ENCODE results near the gene NIN. TPM values are rescaled to one million over a fixed set of nuclear protein-coding genes. Genes with fewer than 3 reads are reported as not detected.
A peak's percentile ranks its signal among the peaks of the same experiment; 100 is the strongest.

Gene NIN
- total RNA-seq, 4 donors from 2014 or later = 9.4 to 66.3 (median 26.5) TPM

GRCh38 chr14:50778721-50779483 lies 52.1 kb downstream of the NIN start:
- no peak for DNase-seq
- intact Hi-C loops (cut with DNase I; ENCODE audit: low total_unique reads) = loop anchor here (5.0 to 10.0 kb wide), 2 partner anchors 154 to 628 kb away; no protein-coding TSS in a partner anchor
- no peaks in the 10 kb centered on the region for H3K27me3 ChIP-seq
- in situ Hi-C loops (cut with MboI; ENCODE audit: low pct_ligation_motif_present in 1 of 4, low pct_unique_long_range_greater_than_20kb in 1 of 4, low sequenced_read_pairs in 3 of 4) = loop anchor here in 2 of 4 donors (10.0 kb wide), 1 partner anchor 234 kb away; no protein-coding TSS in a partner anchor
- H3K27ac ChIP-seq = no peak overlapping the region
- no peaks in the 10 kb centered on the region for H3K36me3 ChIP-seq
- H3K9me3 ChIP-seq = no peaks in the 10 kb centered on the region
- H3K4me1 ChIP-seq = peaks cover 0 to 7% (median 2%) of the 10 kb centered on the region in 4 donors
- H3K4me3 ChIP-seq = no peak overlapping the region
- 85 to 93% methylated on average over 8 of the region's 8 CpGs for WGBS, 2 donors (ENCODE audit: low coverage in 1 of 2)
- TF ChIP-seq POLR2AphosphoS5 (IDR thresholded peaks at IDR 0.05) (no peak), CTCF (IDR thresholded peaks at IDR 0.05) (no peak), POLR2A (IDR thresholded peaks at IDR 0.05) (no peak), EP300 (IDR thresholded peaks at IDR 0.05; ENCODE audit: low read depth) (no peak)

- Histone ChIP-seq H3K4me3 (no peak overlapping the region), H3K9me3 (no peaks in the 10 kb centered on the region), H3K27ac (peak overlapping the region in 1 of 4 donors; percentile 24), H3K36me3 (peaks cover 0 to 3% (median under 1%) of the 10 kb centered on the region in 4 donors), H3K4me1 (peaks cover 0 to 7% (median 2%) of the 10 kb centered on the region in 4 donors), H3K27me3 (no peaks in the 10 kb centered on the region)
- in situ Hi-C loops (cut with MboI; ENCODE audit: low pct_ligation_motif_present in 1 of 4, low pct_unique_long_range_greater_than_20kb in 1 of 4, low sequenced_read_pairs in 3 of 4) = loop anchor here in 2 of 4 donors (10.0 kb wide), 1 partner anchor 232 kb away; no protein-coding TSS in a partner anchor
- intact Hi-C loops (cut with DNase I; ENCODE audit: low total_unique reads) = loop anchor here (5.0 to 10.0 kb wide), 2 partner anchors 152 to 631 kb away; no protein-coding TSS in a partner anchor
- no peak for TF ChIP-seq EP300 (IDR thresholded peaks at IDR 0.05; ENCODE audit: low read depth)
- TF ChIP-seq CTCF (IDR thresholded peaks at IDR 0.05) = no peak
- no peak for TF ChIP-seq POLR2A (IDR thresholded peaks at IDR 0.05)
- no peak for TF ChIP-seq POLR2AphosphoS5 (IDR thresholded peaks at IDR 0.05)
- no peak for DNase-seq
These were observed 54.4 kb downstream of the NIN start for GRCh38 chr14:50776522-50776921.

DNA sequence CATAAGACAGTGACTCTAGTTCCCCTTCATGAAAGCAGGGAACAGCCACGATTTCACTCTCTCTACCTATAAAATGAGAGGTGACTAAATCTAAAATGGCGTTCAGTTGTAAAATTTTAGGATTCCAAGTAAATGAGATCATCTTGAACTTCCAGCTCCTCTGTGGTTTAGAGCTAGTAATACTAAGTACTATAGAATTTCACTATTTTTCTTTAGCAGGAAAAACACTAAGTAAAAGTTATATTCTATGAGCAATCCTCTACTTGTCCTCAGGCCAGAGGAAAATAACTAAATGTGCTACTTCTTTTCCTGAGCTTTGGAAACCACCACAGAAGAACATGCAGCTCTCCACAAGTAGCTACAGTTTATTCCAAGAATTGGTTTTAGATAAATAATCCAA lies 55.6 kb downstream of the NIN start:
- H3K4me1 ChIP-seq = peaks cover 0 to 7% (median 2%) of the 10 kb centered on the region in 4 donors
- no peaks in the 10 kb centered on the region for H3K9me3 ChIP-seq
- peaks cover 0 to 14% (median 6%) of the 10 kb centered on the region in 4 donors for H3K36me3 ChIP-seq
- 49 to 67% methylated on average over 2 of the region's 2 CpGs for WGBS, 2 donors (ENCODE audit: low coverage in 1 of 2)
- no peak overlapping the region for H3K4me3 ChIP-seq
- TF ChIP-seq EP300 (IDR thresholded peaks at IDR 0.05; ENCODE audit: low read depth) = no peak
- TF ChIP-seq POLR2AphosphoS5 (IDR thresholded peaks at IDR 0.05) = no peak
- TF ChIP-seq CTCF (IDR thresholded peaks at IDR 0.05) = no peak
- TF ChIP-seq POLR2A (IDR thresholded peaks at IDR 0.05) = no peak
- intact Hi-C loops (cut with DNase I; ENCODE audit: low total_unique reads) = loop anchor here (5.0 to 10.0 kb wide), 2 partner anchors 151 to 632 kb away; no protein-coding TSS in a partner anchor
- DNase-seq = no peak
- H3K27me3 ChIP-seq = no peaks in the 10 kb centered on the region
- in situ Hi-C loops (cut with MboI; ENCODE audit: low pct_ligation_motif_present in 1 of 4, low pct_unique_long_range_greater_than_20kb in 1 of 4, low sequenced_read_pairs in 3 of 4) = loop anchor here in 2 of 4 donors (10.0 kb wide), 1 partner anchor 231 kb away; no protein-coding TSS in a partner anchor
- peak overlapping the region; percentile 21 to 64 (median 38) for H3K27ac ChIP-seq

- Histone ChIP-seq H3K9me3 (no peaks in the 10 kb centered on the region), H3K27me3 (no peaks in the 10 kb centered on the region), H3K4me3 (no peak overlapping the region), H3K4me1 (peaks cover 0 to 7% (median 2%) of the 10 kb centered on the region in 4 donors), H3K36me3 (peaks cover 0 to 20% (median 10%) of the 10 kb centered on the region in 4 donors), H3K27ac (peak overlapping the region; percentile 21 to 64 (median 38))
- in situ Hi-C loops (cut with MboI; ENCODE audit: low pct_ligation_motif_present in 1 of 4, low pct_unique_long_range_greater_than_20kb in 1 of 4, low sequenced_read_pairs in 3 of 4) = loop anchor here in 2 of 4 donors (10.0 kb wide), 1 partner anchor 230 kb away; no protein-coding TSS in a partner anchor
- WGBS, 2 donors (ENCODE audit: low coverage in 1 of 2) = 90 to 92% methylated on average over 4 to 8 of the region's 8 CpGs
- intact Hi-C loops (cut with DNase I; ENCODE audit: low total_unique reads) = loop anchor here (5.0 to 10.0 kb wide), 2 partner anchors 150 to 633 kb away; no protein-coding TSS in a partner anchor
- TF ChIP-seq EP300 (IDR thresholded peaks at IDR 0.05; ENCODE audit: low read depth) = no peak
- TF ChIP-seq POLR2A (IDR thresholded peaks at IDR 0.05) = no peak
- no peak for TF ChIP-seq CTCF (IDR thresholded peaks at IDR 0.05)
- no peak for TF ChIP-seq POLR2AphosphoS5 (IDR thresholded peaks at IDR 0.05)
- no peak for DNase-seq
These were observed 56.3 kb downstream of the NIN start for GRCh38 chr14:50774542-50775267.

All from transverse colon (tissue), 4 donors.